ENCODE data around the gene TSHZ2.

The TSHZ2 gene

DNA sequence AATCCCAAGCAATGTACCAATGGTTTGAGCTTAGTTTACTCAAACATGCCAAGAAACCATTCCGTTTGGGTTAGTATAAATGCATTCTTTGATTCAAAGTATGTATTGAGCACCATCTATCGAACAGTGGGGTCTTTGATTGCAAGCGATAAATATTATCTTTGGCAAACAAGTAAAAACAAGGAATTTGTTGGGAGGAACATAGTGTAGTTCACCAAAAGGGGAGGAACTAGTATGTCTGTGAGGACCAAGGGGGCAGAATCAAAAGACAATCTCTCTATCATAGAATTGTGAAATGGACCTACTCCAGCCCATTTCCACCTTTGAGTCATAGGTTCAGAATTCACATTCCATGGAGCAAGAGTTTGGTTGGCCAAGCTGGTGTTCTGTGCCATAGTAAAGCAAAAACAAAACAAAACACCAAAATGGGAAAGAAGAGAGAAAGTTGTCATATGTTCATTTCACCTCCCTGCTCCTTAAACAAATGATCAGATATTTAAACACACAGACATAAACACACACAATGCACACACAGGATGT is 266.0 kb downstream of the TSHZ2 start:
- Histone ChIP-seq H3K4me3 (ENCODE audit: control insufficient read depth in 1 of 7, extremely low read depth in 1 of 7, insufficient read depth in 4 of 7, low read depth in 2 of 7, low read length in 6 of 7) (no peak overlapping the region), H3K27ac (ENCODE audit: insufficient read depth in 1 of 2, low read depth in 1 of 2, low read length in 2 of 2, poor library complexity in 1 of 2, severe bottlenecking in 2 of 2) (no peak overlapping the region), H3K4me1 (ENCODE audit: control extremely low read depth in 1 of 4, control insufficient read depth in 4 of 4, insufficient read depth in 4 of 4, low read length in 3 of 4) (no peaks in the 10 kb centered on the region), H3K9me3 (ENCODE audit: control extremely low read depth in 1 of 5, control insufficient read depth in 4 of 5, insufficient read depth in 2 of 5, low read depth in 1 of 5, low read length in 4 of 5) (peaks cover 0 to under 1% (median 0%) of the 10 kb centered on the region in 5 experiments), H3K27me3 (replicated peaks in 2 of 5; ENCODE audit: control insufficient read depth in 4 of 5, insufficient read depth in 5 of 5, low read length in 4 of 5) (no peaks in the 10 kb centered on the region), H3K36me3 (ENCODE audit: control insufficient read depth in 4 of 4, insufficient read depth in 4 of 4, low read length in 3 of 4) (no peaks in the 10 kb centered on the region)
- 81% methylated on average over 3 of the region's 3 CpGs for WGBS (ENCODE audit: insufficient coverage)
- ChIA-PET CTCF (no interaction called here), POLR2A (no interaction called here)
- no peak for DNase-seq

DNA sequence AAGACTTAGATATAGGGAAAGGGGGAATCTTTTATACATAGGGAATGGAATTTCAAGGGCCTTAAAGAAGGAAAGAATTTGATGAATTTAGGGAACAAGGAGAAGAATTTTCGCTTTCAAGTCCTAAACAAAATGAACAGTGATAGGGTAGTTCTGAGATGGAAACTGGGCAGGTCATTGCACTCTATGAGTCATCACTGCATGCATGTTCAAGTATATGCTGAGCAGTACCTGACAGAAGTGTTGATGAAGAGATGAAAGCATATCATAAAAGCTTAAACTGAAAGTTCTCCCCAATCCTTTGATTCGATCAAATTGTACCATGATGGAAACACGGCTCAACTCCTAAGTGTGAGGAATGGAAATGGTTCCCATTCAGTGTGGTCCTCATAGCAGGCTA is 271.0 kb downstream of the TSHZ2 start:
- CTCF ChIA-PET: no interaction called here
- no peak for DNase-seq
- WGBS (ENCODE audit: insufficient coverage): 94% methylated on average over 3 of the region's 3 CpGs
- Histone ChIP-seq H3K36me3 (ENCODE audit: control insufficient read depth in 4 of 4, insufficient read depth in 4 of 4, low read length in 3 of 4) (no peaks in the 10 kb centered on the region), H3K27ac (ENCODE audit: insufficient read depth in 1 of 2, low read depth in 1 of 2, low read length in 2 of 2, poor library complexity in 1 of 2, severe bottlenecking in 2 of 2) (no peak overlapping the region), H3K9me3 (ENCODE audit: control extremely low read depth in 1 of 5, control insufficient read depth in 4 of 5, insufficient read depth in 2 of 5, low read depth in 1 of 5, low read length in 4 of 5) (peaks cover 0 to 3% (median 0%) of the 10 kb centered on the region in 5 experiments), H3K4me3 (ENCODE audit: control insufficient read depth in 1 of 7, extremely low read depth in 1 of 7, insufficient read depth in 4 of 7, low read depth in 2 of 7, low read length in 6 of 7) (no peak overlapping the region), H3K27me3 (replicated peaks in 2 of 5; ENCODE audit: control insufficient read depth in 4 of 5, insufficient read depth in 5 of 5, low read length in 4 of 5) (peaks cover 0 to 2% (median 0%) of the 10 kb centered on the region in 5 experiments), H3K4me1 (ENCODE audit: control extremely low read depth in 1 of 4, control insufficient read depth in 4 of 4, insufficient read depth in 4 of 4, low read length in 3 of 4) (no peaks in the 10 kb centered on the region)
- POLR2A ChIA-PET: no interaction called here

DNA sequence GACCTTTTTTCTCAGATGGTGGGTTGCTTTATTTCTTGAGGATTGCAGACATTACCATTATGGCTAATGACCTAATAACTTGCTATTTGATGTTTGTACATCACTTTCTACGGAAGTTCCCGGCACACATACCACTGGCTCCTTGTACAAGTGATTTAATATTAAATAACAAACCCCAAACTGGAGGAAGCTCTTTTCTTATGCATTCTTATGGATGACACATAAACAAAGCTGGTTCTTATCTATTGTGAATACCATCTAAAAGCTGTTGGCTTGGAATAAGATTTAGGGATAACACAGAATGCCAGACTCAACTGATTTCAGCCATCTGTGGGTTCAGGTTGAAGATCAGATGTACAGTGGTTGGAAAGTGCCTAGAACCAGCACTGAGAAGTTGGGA is 272.6 kb downstream of the TSHZ2 start:
- POLR2A ChIA-PET: no interaction called here
- no CpG with 5 or more reads among the region's 2 CpGs for WGBS (ENCODE audit: insufficient coverage)
- H3K4me3 ChIP-seq (ENCODE audit: control insufficient read depth in 1 of 7, extremely low read depth in 1 of 7, insufficient read depth in 4 of 7, low read depth in 2 of 7, low read length in 6 of 7): no peak overlapping the region
- H3K4me1 ChIP-seq (ENCODE audit: control extremely low read depth in 1 of 4, control insufficient read depth in 4 of 4, insufficient read depth in 4 of 4, low read length in 3 of 4): no peaks in the 10 kb centered on the region
- CTCF ChIA-PET: no interaction called here
- H3K9me3 ChIP-seq (ENCODE audit: control extremely low read depth in 1 of 5, control insufficient read depth in 4 of 5, insufficient read depth in 2 of 5, low read depth in 1 of 5, low read length in 4 of 5): peaks cover 0 to 3% (median 0%) of the 10 kb centered on the region in 5 experiments
- H3K36me3 ChIP-seq (ENCODE audit: control insufficient read depth in 4 of 4, insufficient read depth in 4 of 4, low read length in 3 of 4): no peaks in the 10 kb centered on the region
- DNase-seq: no peak
- no peak overlapping the region for H3K27ac ChIP-seq (ENCODE audit: insufficient read depth in 1 of 2, low read depth in 1 of 2, low read length in 2 of 2, poor library complexity in 1 of 2, severe bottlenecking in 2 of 2)
- H3K27me3 ChIP-seq (replicated peaks in 2 of 5; ENCODE audit: control insufficient read depth in 4 of 5, insufficient read depth in 5 of 5, low read length in 4 of 5): peaks cover 0 to 2% (median 0%) of the 10 kb centered on the region in 5 experiments

- ChIA-PET POLR2A (no interaction called here), CTCF (no interaction called here)
- DNase-seq: no peak
- H3K27me3 ChIP-seq (replicated peaks in 2 of 5; ENCODE audit: control insufficient read depth in 4 of 5, insufficient read depth in 5 of 5, low read length in 4 of 5): peaks cover 0 to 4% (median 0%) of the 10 kb centered on the region in 5 experiments
- no peaks in the 10 kb centered on the region for H3K4me1 ChIP-seq (ENCODE audit: control extremely low read depth in 1 of 4, control insufficient read depth in 4 of 4, insufficient read depth in 4 of 4, low read length in 3 of 4)
- H3K4me3 ChIP-seq (ENCODE audit: control insufficient read depth in 1 of 7, extremely low read depth in 1 of 7, insufficient read depth in 4 of 7, low read depth in 2 of 7, low read length in 6 of 7): no peak overlapping the region
- 100% methylated on average over 1 of the region's 1 CpG for WGBS (ENCODE audit: insufficient coverage)
- H3K27ac ChIP-seq (ENCODE audit: insufficient read depth in 1 of 2, low read depth in 1 of 2, low read length in 2 of 2, poor library complexity in 1 of 2, severe bottlenecking in 2 of 2): no peak overlapping the region
- H3K9me3 ChIP-seq (ENCODE audit: control extremely low read depth in 1 of 5, control insufficient read depth in 4 of 5, insufficient read depth in 2 of 5, low read depth in 1 of 5, low read length in 4 of 5): peaks cover 0 to 3% (median 0%) of the 10 kb centered on the region in 5 experiments
- H3K36me3 ChIP-seq (ENCODE audit: control insufficient read depth in 4 of 4, insufficient read depth in 4 of 4, low read length in 3 of 4): no peaks in the 10 kb centered on the region
Measured at GRCh38 chr20:53245574-53245973, 273.4 kb downstream of the TSHZ2 start.

- POLR2A ChIA-PET: no interaction called here
- no peak overlapping the region for H3K27ac ChIP-seq (ENCODE audit: insufficient read depth in 1 of 2, low read depth in 1 of 2, low read length in 2 of 2, poor library complexity in 1 of 2, severe bottlenecking in 2 of 2)
- H3K9me3 ChIP-seq (ENCODE audit: control extremely low read depth in 1 of 5, control insufficient read depth in 4 of 5, insufficient read depth in 2 of 5, low read depth in 1 of 5, low read length in 4 of 5): peaks cover 0 to 3% (median 0%) of the 10 kb centered on the region in 5 experiments
- CTCF ChIA-PET: no interaction called here
- 98% methylated on average over 8 of the region's 9 CpGs for WGBS (ENCODE audit: insufficient coverage)
- DNase-seq: no peak
- H3K27me3 ChIP-seq (replicated peaks in 2 of 5; ENCODE audit: control insufficient read depth in 4 of 5, insufficient read depth in 5 of 5, low read length in 4 of 5): peaks cover 0 to 4% (median 0%) of the 10 kb centered on the region in 5 experiments
- H3K4me1 ChIP-seq (ENCODE audit: control extremely low read depth in 1 of 4, control insufficient read depth in 4 of 4, insufficient read depth in 4 of 4, low read length in 3 of 4): no peaks in the 10 kb centered on the region
- H3K36me3 ChIP-seq (ENCODE audit: control insufficient read depth in 4 of 4, insufficient read depth in 4 of 4, low read length in 3 of 4): no peaks in the 10 kb centered on the region
- no peak overlapping the region for H3K4me3 ChIP-seq (ENCODE audit: control insufficient read depth in 1 of 7, extremely low read depth in 1 of 7, insufficient read depth in 4 of 7, low read depth in 2 of 7, low read length in 6 of 7)
Measured at GRCh38 chr20:53247468-53248103, 275.4 kb downstream of the TSHZ2 start.

GRCh38 chr20:53250456-53250855 is 278.3 kb downstream of the TSHZ2 start:
- H3K27me3 ChIP-seq (replicated peaks in 2 of 5; ENCODE audit: control insufficient read depth in 4 of 5, insufficient read depth in 5 of 5, low read length in 4 of 5): peaks cover 0 to 4% (median 0%) of the 10 kb centered on the region in 5 experiments
- CTCF ChIA-PET: no interaction called here
- H3K27ac ChIP-seq (ENCODE audit: insufficient read depth in 1 of 2, low read depth in 1 of 2, low read length in 2 of 2, poor library complexity in 1 of 2, severe bottlenecking in 2 of 2): no peak overlapping the region
- H3K36me3 ChIP-seq (ENCODE audit: control insufficient read depth in 4 of 4, insufficient read depth in 4 of 4, low read length in 3 of 4): no peaks in the 10 kb centered on the region
- H3K4me1 ChIP-seq (ENCODE audit: control extremely low read depth in 1 of 4, control insufficient read depth in 4 of 4, insufficient read depth in 4 of 4, low read length in 3 of 4): no peaks in the 10 kb centered on the region
- no peak overlapping the region for H3K4me3 ChIP-seq (ENCODE audit: control insufficient read depth in 1 of 7, extremely low read depth in 1 of 7, insufficient read depth in 4 of 7, low read depth in 2 of 7, low read length in 6 of 7)
- no peak for DNase-seq
- 97% methylated on average over 4 of the region's 4 CpGs for WGBS (ENCODE audit: insufficient coverage)
- H3K9me3 ChIP-seq (ENCODE audit: control extremely low read depth in 1 of 5, control insufficient read depth in 4 of 5, insufficient read depth in 2 of 5, low read depth in 1 of 5, low read length in 4 of 5): no peaks in the 10 kb centered on the region
- POLR2A ChIA-PET: no interaction called here

GRCh38 chr20:53252002-53252401 is 279.8 kb downstream of the TSHZ2 start:
- no peaks in the 10 kb centered on the region for H3K4me1 ChIP-seq (ENCODE audit: control extremely low read depth in 1 of 4, control insufficient read depth in 4 of 4, insufficient read depth in 4 of 4, low read length in 3 of 4)
- H3K27me3 ChIP-seq (replicated peaks in 2 of 5; ENCODE audit: control insufficient read depth in 4 of 5, insufficient read depth in 5 of 5, low read length in 4 of 5): peaks cover 0 to 4% (median 0%) of the 10 kb centered on the region in 5 experiments
- ChIA-PET CTCF (no interaction called here), POLR2A (interaction anchor here (0.7 kb wide), 1 partner anchor 9 kb away, joined by 3 read pairs; no protein-coding TSS in a partner anchor)
- no peaks in the 10 kb centered on the region for H3K36me3 ChIP-seq (ENCODE audit: control insufficient read depth in 4 of 4, insufficient read depth in 4 of 4, low read length in 3 of 4)
- H3K4me3 ChIP-seq (ENCODE audit: control insufficient read depth in 1 of 7, extremely low read depth in 1 of 7, insufficient read depth in 4 of 7, low read depth in 2 of 7, low read length in 6 of 7): no peak overlapping the region
- H3K9me3 ChIP-seq (ENCODE audit: control extremely low read depth in 1 of 5, control insufficient read depth in 4 of 5, insufficient read depth in 2 of 5, low read depth in 1 of 5, low read length in 4 of 5): no peaks in the 10 kb centered on the region
- no peak for DNase-seq
- no peak overlapping the region for H3K27ac ChIP-seq (ENCODE audit: insufficient read depth in 1 of 2, low read depth in 1 of 2, low read length in 2 of 2, poor library complexity in 1 of 2, severe bottlenecking in 2 of 2)
- 93% methylated on average over 5 of the region's 5 CpGs for WGBS (ENCODE audit: insufficient coverage)
